NCI-H2227 (cell line): ENCODE results near the gene DPYSL4.

ENCODE experiments used
- DNase-seq: peaks from one replicate; lab custom pipeline; 2025; ENCODE audit not compliant: unreplicated experiment; lab: John Stamatoyannopoulos, UW

Gene DPYSL4

GRCh38 chr10:132225073-132225848 lies 38.5 kb downstream of the DPYSL4 start:
- DNase-seq, result no peak

- DNase-seq, result no peak
Observed at GRCh38 chr10:132225849-132226205, 39.1 kb downstream of the DPYSL4 start.

GRCh38 chr10:132226586-132227405 lies 40.0 kb downstream of the DPYSL4 start:
- DNase-seq, result no peak

GRCh38 chr10:132227851-132228390 lies 41.2 kb downstream of the DPYSL4 start:
- DNase-seq, result no peak

- no peak for DNase-seq
Observed at GRCh38 chr10:132228616-132229015, 41.9 kb downstream of the DPYSL4 start.

GRCh38 chr10:132229096-132229495 lies 42.3 kb downstream of the DPYSL4 start:
- no peak for DNase-seq

- no peak for DNase-seq
Observed at GRCh38 chr10:132229834-132230556, 43.2 kb downstream of the DPYSL4 start.

GRCh38 chr10:132230557-132231210 lies 43.9 kb downstream of the DPYSL4 start:
- no peak for DNase-seq

GRCh38 chr10:132231656-132232022 lies 44.9 kb downstream of the DPYSL4 start:
- no peak for DNase-seq

- no peak for DNase-seq
Observed at GRCh38 chr10:132232023-132232951, 45.5 kb downstream of the DPYSL4 start.

- DNase-seq, result no peak
Observed at GRCh38 chr10:132232981-132233380, 46.2 kb downstream of the DPYSL4 start.

- DNase-seq, result no peak
Observed at GRCh38 chr10:132233501-132234085, 46.8 kb downstream of the DPYSL4 start.

- DNase-seq, result no peak
Observed at GRCh38 chr10:132234860-132235259, 48.1 kb downstream of the DPYSL4 start.

GRCh38 chr10:132236161-132236560 lies 49.4 kb downstream of the DPYSL4 start:
- no peak for DNase-seq

GRCh38 chr10:132236881-132237280 lies 50.1 kb downstream of the DPYSL4 start:
- DNase-seq, result no peak

GRCh38 chr10:132237396-132237795 lies 50.6 kb downstream of the DPYSL4 start:
- no peak for DNase-seq

GRCh38 chr10:132237871-132238270 lies 51.1 kb downstream of the DPYSL4 start:
- no peak for DNase-seq

GRCh38 chr10:132238371-132239125 lies 51.8 kb downstream of the DPYSL4 start:
- DNase-seq, result no peak
